ENCODE results near the gene FOXD4L3.
"Not testable (repeated sequence)": the region's sequence is repeated elsewhere in the genome, so short reads cannot be mapped to it uniquely, and the experiment has no call there.

GRCh38 chr9:68342265-68343025 is 39.8 kb downstream of the FOXD4L3 start:
- TF ChIP-seq YY1 (IDR thresholded peaks at IDR 0.05; ENCODE audit: insufficient read depth, insufficient read length); SUZ12 (IDR thresholded peaks at IDR 0.05; ENCODE audit: extremely low read depth, insufficient read depth, insufficient read length); ZNF274 (IDR thresholded peaks at IDR 0.05; ENCODE audit: low read depth, low read length): not testable (repeated sequence)

All from NT2/D1 (cell line).